ENCODE results near the gene PRDM1. TPM values are rescaled to one million over a fixed set of nuclear protein-coding genes. Genes with fewer than 3 reads are reported as not detected.

PRDM1 gene
- total RNA-seq, 1 experiment from 2014 or later = 0.40 TPM

DNA sequence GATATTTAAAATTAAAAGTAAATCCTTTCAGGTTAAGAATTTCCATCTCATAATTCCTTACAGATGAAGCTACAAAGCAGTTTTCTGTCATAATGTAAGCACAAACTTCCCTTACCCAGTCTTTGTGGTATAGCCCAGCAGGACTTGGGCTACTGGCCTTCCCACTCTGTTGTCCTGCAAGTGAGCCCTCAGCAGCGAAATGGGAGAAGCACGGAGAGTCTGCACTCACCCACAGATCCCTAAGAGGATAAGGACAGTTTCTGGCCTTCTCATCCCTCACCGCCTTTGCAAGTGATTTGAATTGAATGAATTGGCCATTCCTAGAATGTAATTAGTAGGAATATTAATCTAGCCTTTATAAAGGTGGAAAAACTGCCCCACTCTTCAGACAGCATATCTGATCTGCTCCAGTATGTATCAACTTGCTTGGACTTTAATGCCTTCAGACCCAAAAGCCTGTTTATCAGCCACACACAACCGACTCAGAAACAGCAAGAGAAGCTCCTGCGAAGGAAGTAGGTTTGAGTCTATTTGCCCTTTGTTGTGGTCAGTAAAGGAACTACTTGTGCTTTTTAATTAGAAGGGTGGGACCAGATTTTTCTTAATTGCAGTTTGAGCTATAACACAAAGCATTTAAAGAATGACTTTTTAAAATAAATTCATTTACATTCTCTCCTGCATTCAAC lies 29.9 kb upstream of the PRDM1 start:
- peaks cover 7% of the 10 kb centered on the region for H3K4me1 Mint-ChIP-seq (ENCODE audit: low read depth, unreplicated experiment)
- H3K27me3 Mint-ChIP-seq (ENCODE audit: unreplicated experiment) = no peaks in the 10 kb centered on the region
- DNase-seq = no peak
- no peaks in the 10 kb centered on the region for H3K36me3 Mint-ChIP-seq (ENCODE audit: insufficient read depth, unreplicated experiment)
- CTCF ChIA-PET = interaction anchor here (0.6 kb wide), 2 partner anchors 234 to 1386 kb away, joined by 3 to 4 read pairs; no protein-coding TSS in a partner anchor
- H3K9me3 Mint-ChIP-seq (ENCODE audit: low read depth, unreplicated experiment) = no peaks in the 10 kb centered on the region
- intact Hi-C loops (cut with micrococcal nuclease; ENCODE audit: unreplicated experiment) = no loop called here
- no peak overlapping the region for H3K4me3 Mint-ChIP-seq (ENCODE audit: low read depth, unreplicated experiment)
- no TSS peak for BruUV-seq (replicated peaks)
- no peak overlapping the region for H3K27ac Mint-ChIP-seq (ENCODE audit: unreplicated experiment)
- TF ChIP-seq, protein P1, sequence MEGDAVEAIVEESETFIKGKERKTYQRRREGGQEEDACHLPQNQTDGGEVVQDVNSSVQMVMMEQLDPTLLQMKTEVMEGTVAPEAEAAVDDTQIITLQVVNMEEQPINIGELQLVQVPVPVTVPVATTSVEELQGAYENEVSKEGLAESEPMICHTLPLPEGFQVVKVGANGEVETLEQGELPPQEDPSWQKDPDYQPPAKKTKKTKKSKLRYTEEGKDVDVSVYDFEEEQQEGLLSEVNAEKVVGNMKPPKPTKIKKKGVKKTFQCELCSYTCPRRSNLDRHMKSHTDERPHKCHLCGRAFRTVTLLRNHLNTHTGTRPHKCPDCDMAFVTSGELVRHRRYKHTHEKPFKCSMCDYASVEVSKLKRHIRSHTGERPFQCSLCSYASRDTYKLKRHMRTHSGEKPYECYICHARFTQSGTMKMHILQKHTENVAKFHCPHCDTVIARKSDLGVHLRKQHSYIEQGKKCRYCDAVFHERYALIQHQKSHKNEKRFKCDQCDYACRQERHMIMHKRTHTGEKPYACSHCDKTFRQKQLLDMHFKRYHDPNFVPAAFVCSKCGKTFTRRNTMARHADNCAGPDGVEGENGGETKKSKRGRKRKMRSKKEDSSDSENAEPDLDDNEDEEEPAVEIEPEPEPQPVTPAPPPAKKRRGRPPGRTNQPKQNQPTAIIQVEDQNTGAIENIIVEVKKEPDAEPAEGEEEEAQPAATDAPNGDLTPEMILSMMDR (IDR thresholded peaks at IDR 0.05; ENCODE audit: unreplicated experiment) = no peak

- Mint-ChIP-seq H3K36me3 (ENCODE audit: insufficient read depth, unreplicated experiment) (no peaks in the 10 kb centered on the region), H3K4me1 (ENCODE audit: low read depth, unreplicated experiment) (peaks cover under 1% of the 10 kb centered on the region), H3K9me3 (ENCODE audit: low read depth, unreplicated experiment) (no peaks in the 10 kb centered on the region), H3K4me3 (ENCODE audit: low read depth, unreplicated experiment) (no peak overlapping the region), H3K27me3 (ENCODE audit: unreplicated experiment) (no peaks in the 10 kb centered on the region), H3K27ac (ENCODE audit: unreplicated experiment) (no peak overlapping the region)
- intact Hi-C loops (cut with micrococcal nuclease; ENCODE audit: unreplicated experiment) = no loop called here
- BruUV-seq (replicated peaks) = no TSS peak
- TF ChIP-seq, protein P1 (IDR thresholded peaks at IDR 0.05; ENCODE audit: unreplicated experiment) = no peak
- DNase-seq = no peak
- CTCF ChIA-PET = interaction anchor here (0.6 kb wide), 1 partner anchor 1387 kb away, joined by 4 read pairs; no protein-coding TSS in a partner anchor
Observed at GRCh38 chr6:106056746-106057390, 29.3 kb upstream of the PRDM1 start.

- intact Hi-C loops (cut with micrococcal nuclease; ENCODE audit: unreplicated experiment) = no loop called here
- Mint-ChIP-seq H3K4me3 (ENCODE audit: low read depth, unreplicated experiment) (no peak overlapping the region), H3K4me1 (ENCODE audit: low read depth, unreplicated experiment) (no peaks in the 10 kb centered on the region), H3K27me3 (ENCODE audit: unreplicated experiment) (no peaks in the 10 kb centered on the region), H3K36me3 (ENCODE audit: insufficient read depth, unreplicated experiment) (no peaks in the 10 kb centered on the region), H3K27ac (ENCODE audit: unreplicated experiment) (no peak overlapping the region), H3K9me3 (ENCODE audit: low read depth, unreplicated experiment) (no peaks in the 10 kb centered on the region)
- CTCF ChIA-PET = interaction anchor here (0.9 kb wide), 1 partner anchor 164 kb away, joined by 3 read pairs; no protein-coding TSS in a partner anchor
- TF ChIP-seq, protein P1 (IDR thresholded peaks at IDR 0.05; ENCODE audit: unreplicated experiment) = no peak
- BruUV-seq (replicated peaks) = no TSS peak
- no peak for DNase-seq
Observed at GRCh38 chr6:106059331-106059730, 26.8 kb upstream of the PRDM1 start.

DNA sequence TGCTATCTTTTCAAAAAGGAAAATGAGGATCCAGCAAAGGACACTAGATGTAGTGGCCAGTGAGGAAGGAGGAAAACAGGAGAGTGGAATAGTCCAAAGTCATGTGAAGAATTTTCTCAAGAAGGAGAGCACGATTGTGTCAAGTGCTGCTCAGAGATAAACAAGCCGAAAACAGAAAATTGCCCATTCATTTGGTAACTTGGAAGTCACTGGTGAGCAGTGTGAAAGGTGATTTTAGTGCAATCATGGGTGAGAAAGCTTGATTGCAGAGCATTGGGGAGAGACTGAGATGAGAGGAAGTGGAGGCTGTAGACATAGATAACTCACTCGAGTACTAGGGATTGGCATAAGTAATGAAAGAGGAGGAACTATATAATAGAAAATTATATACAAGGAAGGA lies 26.0 kb upstream of the PRDM1 start:
- intact Hi-C loops (cut with micrococcal nuclease; ENCODE audit: unreplicated experiment) = no loop called here
- no peaks in the 10 kb centered on the region for H3K4me1 Mint-ChIP-seq (ENCODE audit: low read depth, unreplicated experiment)
- no peaks in the 10 kb centered on the region for H3K9me3 Mint-ChIP-seq (ENCODE audit: low read depth, unreplicated experiment)
- no peak overlapping the region for H3K27ac Mint-ChIP-seq (ENCODE audit: unreplicated experiment)
- no peak overlapping the region for H3K4me3 Mint-ChIP-seq (ENCODE audit: low read depth, unreplicated experiment)
- no peak for DNase-seq
- H3K36me3 Mint-ChIP-seq (ENCODE audit: insufficient read depth, unreplicated experiment) = no peaks in the 10 kb centered on the region
- CTCF ChIA-PET = interaction anchor here (0.9 kb wide), 1 partner anchor 163 kb away, joined by 3 read pairs; no protein-coding TSS in a partner anchor
- TF ChIP-seq, protein P1 (IDR thresholded peaks at IDR 0.05; ENCODE audit: unreplicated experiment) = no peak
- no TSS peak for BruUV-seq (replicated peaks)
- H3K27me3 Mint-ChIP-seq (ENCODE audit: unreplicated experiment) = peaks cover 6% of the 10 kb centered on the region

All from Calu3 (cell line).